HepG2 (cell line): ENCODE measurements around the gene RMI2. TPM values are rescaled to one million over a fixed set of nuclear protein-coding genes. Genes with fewer than 3 reads are reported as not detected.

Source experiments
- CCDC6 ChIP-seq: sonication (generic); formaldehyde crosslinking; IDR thresholded peaks from 2 replicates; pipeline ENCODE4 v1.8.1; 2022; ENCODE audit warnings: mild to moderate bottlenecking, missing genetic modification reagents, moderate library complexity
- GATA4 ChIP-seq: sonication (generic); IDR thresholded peaks from 2 replicates; pipeline ENCODE4 v1.6.1; 2016; ENCODE audit warnings: antibody characterized with exemption, low read depth, borderline replicate concordance
- HMG20A ChIP-seq: IDR thresholded peaks from 2 replicates; pipeline ENCODE4 v1.6.1; 2016; ENCODE audit warnings: borderline replicate concordance
- HNF1B ChIP-seq: sonication (generic); formaldehyde crosslinking; IDR thresholded peaks from 2 replicates; pipeline ENCODE4 v1.5.1; 2020; ENCODE audit warnings: mild to moderate bottlenecking, moderate library complexity, missing genetic modification reagents
- KAT2B ChIP-seq: fragments of 150-350 bp; IDR thresholded peaks from 2 replicates; pipeline ENCODE4 v1.6.1; 2014; ENCODE audit warnings: low read depth, low read length, borderline replicate concordance
- MBD4 ChIP-seq: IDR thresholded peaks from 2 replicates; pipeline ENCODE4 v1.6.1; 2012; ENCODE audit warnings: low read length, inconsistent platforms, borderline replicate concordance
- MED8 ChIP-seq: sonication (generic); formaldehyde crosslinking; IDR thresholded peaks from 2 replicates; pipeline ENCODE4 v1.8.1; 2023; ENCODE audit warnings: mild to moderate bottlenecking, missing genetic modification reagents; ENCODE audit not compliant: insufficient replicate concordance
- PITX1 ChIP-seq: sonication (generic); formaldehyde crosslinking; IDR thresholded peaks from 2 replicates; pipeline ENCODE4 v1.5.1; 2020; ENCODE audit warnings: mild to moderate bottlenecking, missing genetic modification reagents
- POLR2A ChIP-seq, 2 experiments: IDR thresholded peaks; 2 replicates each; pipeline ENCODE4 v1.6.1; 2011; ENCODE audit warnings: low read depth in 2 of 2, low read length in 2 of 2, mild to moderate bottlenecking in 1 of 2, moderate library complexity in 1 of 2; ENCODE audit not compliant: insufficient read depth in 1 of 2
- RCOR2 ChIP-seq: IDR thresholded peaks from 2 replicates; pipeline ENCODE4 v1.6.1; 2016; ENCODE audit warnings: missing biosample characterization, missing genetic modification reagents
- RELA ChIP-seq: sonication (generic); formaldehyde crosslinking; IDR thresholded peaks from 2 replicates; pipeline ENCODE4 v1.4.0; 2020; ENCODE audit warnings: missing genetic modification reagents
- SETDB1 ChIP-seq: sonication (generic); formaldehyde crosslinking; IDR thresholded peaks from 2 replicates; pipeline ENCODE4 v1.5.1; 2020; ENCODE audit warnings: missing genetic modification reagents, mild to moderate bottlenecking, borderline replicate concordance
- SNAI1 ChIP-seq: sonication (generic); formaldehyde crosslinking; IDR thresholded peaks from 2 replicates; pipeline ENCODE4 v1.5.0; 2020; ENCODE audit warnings: mild to moderate bottlenecking, missing genetic modification reagents, borderline replicate concordance
- XBP1 ChIP-seq: sonication (generic); formaldehyde crosslinking; IDR thresholded peaks from 2 replicates; pipeline ENCODE4 v1.5.0; 2020; ENCODE audit warnings: missing genetic modification reagents
- ZMYM2 ChIP-seq: sonication (generic); formaldehyde crosslinking; IDR thresholded peaks from 2 replicates; pipeline ENCODE4 v1.8.0; 2022; ENCODE audit warnings: mild to moderate bottlenecking, missing genetic modification reagents
- ZNF10 ChIP-seq: sonication (generic); formaldehyde crosslinking; IDR thresholded peaks from 2 replicates; pipeline ENCODE4 v1.4.0; 2020; ENCODE audit warnings: mild to moderate bottlenecking, low read depth, missing genetic modification reagents, borderline replicate concordance
- ZNF274 ChIP-seq: sonication (generic); formaldehyde crosslinking; IDR thresholded peaks from 2 replicates; pipeline ENCODE4 v1.5.1; 2020; ENCODE audit warnings: mild to moderate bottlenecking, missing genetic modification reagents
- ZNF883 ChIP-seq: sonication (generic); formaldehyde crosslinking; IDR thresholded peaks from 2 replicates; pipeline ENCODE4 v1.5.1; 2020; ENCODE audit warnings: mild to moderate bottlenecking, missing genetic modification reagents; ENCODE audit errors: not compliant biosample characterization
- ZSCAN29 ChIP-seq: sonication (generic); formaldehyde crosslinking; conservative IDR thresholded peaks from 2 replicates; pipeline ENCODE4 v1.4.0; 2020; ENCODE audit warnings: mild to moderate bottlenecking, missing genetic modification reagents
- ZSCAN9 ChIP-seq: IDR thresholded peaks from 2 replicates; pipeline ENCODE4 v1.6.1; 2016; ENCODE audit warnings: borderline replicate concordance
- polyA plus RNA-seq, 8 experiments: library from polyadenylated mRNA; depleted of rRNA in 3 of 8; stranded (reverse) in 7 of 8; unstranded in 1 of 8; fragments of >200 nt; fragmentation: Illumina TruSeq in 4 of 8; extraction: Trizol in 4 of 8; gene quantifications; 2 replicates each; pipeline versions ENCODE4 v1.2.1 to v1.2.3, GENCODE V29; 2011 to 2016; ENCODE audit warnings: low read depth in 4 of 8, missing spikeins in 1 of 8, mixed read lengths in 1 of 8; ENCODE audit not compliant: insufficient read depth in 1 of 8
- total RNA-seq, 5 experiments: library from RNA; depleted of rRNA; stranded (reverse); fragments of >200 nt; fragmentation: Illumina TruSeq; extraction: Trizol; gene quantifications; 2 replicates each; pipeline ENCODE4 v1.2.3, GENCODE V29; 2016; ENCODE audit warnings: low read depth in 1 of 5
- TF ChIP-seq, protein P1 (sequence below): sonication (generic); formaldehyde crosslinking; conservative IDR thresholded peaks from 2 replicates; pipeline ENCODE4 v1.8.0; 2022; ENCODE audit warnings: missing genetic modification reagents
- TF ChIP-seq, protein P2 (sequence below): sonication (generic); formaldehyde crosslinking; IDR thresholded peaks from 2 replicates; pipeline ENCODE4 v1.4.0; 2020; ENCODE audit warnings: low read depth, mild to moderate bottlenecking, missing genetic modification reagents
- TF ChIP-seq, protein P3 (sequence below): sonication (generic); formaldehyde crosslinking; IDR thresholded peaks from 2 replicates; pipeline ENCODE4 v1.5.1; 2020; ENCODE audit warnings: mild to moderate bottlenecking, missing genetic modification reagents, borderline replicate concordance
- TF ChIP-seq, protein P4 (sequence below): sonication (generic); formaldehyde crosslinking; IDR thresholded peaks from 2 replicates; pipeline ENCODE4 v1.8.0; 2022; ENCODE audit warnings: missing genetic modification reagents, mild to moderate bottlenecking, borderline replicate concordance

RMI2 gene
- total and polyA plus RNA-seq, 2 of the 13 experiments (the other 11 are each of a cell fraction or from before 2014, with no cell fraction given): 24.5 to 55.7 TPM

DNA sequence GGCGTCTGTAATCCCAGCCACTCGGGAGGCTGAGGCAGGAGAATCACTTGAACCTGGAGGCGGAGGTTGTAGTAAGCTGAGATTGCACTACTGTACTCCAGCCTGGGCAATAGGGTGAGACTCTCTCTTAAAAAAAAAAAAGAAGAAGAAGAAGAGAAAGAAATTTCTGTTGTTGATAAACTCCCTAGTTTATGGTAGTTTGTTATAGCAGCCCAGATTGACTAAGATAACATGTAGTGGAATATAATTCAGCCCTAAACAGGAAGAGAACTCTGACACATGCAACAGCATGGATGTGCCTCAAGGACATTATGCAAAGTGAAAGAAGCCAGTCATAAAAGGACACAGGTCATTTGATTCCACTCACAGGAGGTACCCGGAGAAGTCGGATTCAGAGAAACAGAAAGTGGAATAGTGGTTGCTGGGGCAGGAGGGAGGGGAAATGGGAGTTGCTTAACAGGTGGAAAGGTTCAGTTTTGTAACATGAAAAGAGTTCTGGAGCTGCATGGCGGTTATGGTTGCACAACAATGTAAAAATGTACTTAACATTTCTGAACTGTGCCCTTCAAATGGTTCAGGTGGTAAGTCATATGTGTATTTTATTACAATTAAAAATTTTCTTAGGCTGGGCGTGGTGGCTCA is 38.1 kb upstream of the RMI2 start (continued):
- no peak for TF ChIP-seq POLR2A (IDR thresholded peaks at IDR 0.05; ENCODE audit: insufficient read depth in 1 of 2, low read depth in 2 of 2, low read length in 2 of 2)
- TF ChIP-seq, protein P1, sequence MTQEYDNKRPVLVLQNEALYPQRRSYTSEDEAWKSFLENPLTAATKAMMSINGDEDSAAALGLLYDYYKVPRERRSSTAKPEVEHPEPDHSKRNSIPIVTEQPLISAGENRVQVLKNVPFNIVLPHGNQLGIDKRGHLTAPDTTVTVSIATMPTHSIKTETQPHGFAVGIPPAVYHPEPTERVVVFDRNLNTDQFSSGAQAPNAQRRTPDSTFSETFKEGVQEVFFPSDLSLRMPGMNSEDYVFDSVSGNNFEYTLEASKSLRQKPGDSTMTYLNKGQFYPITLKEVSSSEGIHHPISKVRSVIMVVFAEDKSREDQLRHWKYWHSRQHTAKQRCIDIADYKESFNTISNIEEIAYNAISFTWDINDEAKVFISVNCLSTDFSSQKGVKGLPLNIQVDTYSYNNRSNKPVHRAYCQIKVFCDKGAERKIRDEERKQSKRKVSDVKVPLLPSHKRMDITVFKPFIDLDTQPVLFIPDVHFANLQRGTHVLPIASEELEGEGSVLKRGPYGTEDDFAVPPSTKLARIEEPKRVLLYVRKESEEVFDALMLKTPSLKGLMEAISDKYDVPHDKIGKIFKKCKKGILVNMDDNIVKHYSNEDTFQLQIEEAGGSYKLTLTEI (CRISPR knock-in tag): no peak
- no peak for TF ChIP-seq ZNF274 (CRISPR knock-in tag)
- TF ChIP-seq MED8 (CRISPR knock-in tag): peak; percentile 34
- no peak for TF ChIP-seq ZNF883
- TF ChIP-seq ZNF10 (CRISPR knock-in tag): no peak
- TF ChIP-seq, protein P2, sequence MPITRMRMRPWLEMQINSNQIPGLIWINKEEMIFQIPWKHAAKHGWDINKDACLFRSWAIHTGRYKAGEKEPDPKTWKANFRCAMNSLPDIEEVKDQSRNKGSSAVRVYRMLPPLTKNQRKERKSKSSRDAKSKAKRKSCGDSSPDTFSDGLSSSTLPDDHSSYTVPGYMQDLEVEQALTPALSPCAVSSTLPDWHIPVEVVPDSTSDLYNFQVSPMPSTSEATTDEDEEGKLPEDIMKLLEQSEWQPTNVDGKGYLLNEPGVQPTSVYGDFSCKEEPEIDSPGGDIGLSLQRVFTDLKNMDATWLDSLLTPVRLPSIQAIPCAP (CRISPR knock-in tag): 0 out of 2 replicates have a peak, but pooled peaks have one; percentile 78
- peak; percentile 57; the same call in 1 of the 2 replicates for TF ChIP-seq GATA4
- peak; percentile 79 for TF ChIP-seq HMG20A (CRISPR knock-in tag)
- TF ChIP-seq MBD4: no peak
- TF ChIP-seq, protein P3, sequence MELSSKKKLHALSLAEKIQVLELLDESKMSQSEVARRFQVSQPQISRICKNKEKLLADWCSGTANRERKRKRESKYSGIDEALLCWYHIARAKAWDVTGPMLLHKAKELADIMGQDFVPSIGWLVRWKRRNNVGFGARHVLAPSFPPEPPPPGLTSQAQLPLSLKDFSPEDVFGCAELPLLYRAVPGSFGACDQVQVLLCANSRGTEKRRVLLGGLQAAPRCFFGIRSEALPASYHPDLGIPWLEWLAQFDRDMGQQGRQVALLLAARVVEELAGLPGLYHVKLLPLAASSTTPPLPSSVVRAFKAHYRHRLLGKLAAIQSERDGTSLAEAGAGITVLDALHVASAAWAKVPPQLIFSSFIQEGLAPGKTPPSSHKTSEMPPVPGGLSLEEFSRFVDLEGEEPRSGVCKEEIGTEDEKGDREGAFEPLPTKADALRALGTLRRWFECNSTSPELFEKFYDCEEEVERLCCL (CRISPR knock-in tag): peak; percentile 11; the same call in 1 of the 2 replicates
- peak; percentile 67; the same call in 1 of the 2 replicates for TF ChIP-seq RELA
- peak; percentile 83 for TF ChIP-seq HNF1B
- TF ChIP-seq, protein P4, sequence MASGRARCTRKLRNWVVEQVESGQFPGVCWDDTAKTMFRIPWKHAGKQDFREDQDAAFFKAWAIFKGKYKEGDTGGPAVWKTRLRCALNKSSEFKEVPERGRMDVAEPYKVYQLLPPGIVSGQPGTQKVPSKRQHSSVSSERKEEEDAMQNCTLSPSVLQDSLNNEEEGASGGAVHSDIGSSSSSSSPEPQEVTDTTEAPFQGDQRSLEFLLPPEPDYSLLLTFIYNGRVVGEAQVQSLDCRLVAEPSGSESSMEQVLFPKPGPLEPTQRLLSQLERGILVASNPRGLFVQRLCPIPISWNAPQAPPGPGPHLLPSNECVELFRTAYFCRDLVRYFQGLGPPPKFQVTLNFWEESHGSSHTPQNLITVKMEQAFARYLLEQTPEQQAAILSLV (CRISPR knock-in tag): no peak
- TF ChIP-seq CCDC6: no peak
- peak; percentile 99 for TF ChIP-seq RCOR2
- TF ChIP-seq SNAI1 (CRISPR knock-in tag): no peak
- TF ChIP-seq SETDB1 (CRISPR knock-in tag): no peak
- peak; percentile 35; the same call in 1 of the 2 replicates for TF ChIP-seq XBP1
- peak; percentile 78; the same call in 1 of the 2 replicates for TF ChIP-seq ZSCAN9 (CRISPR knock-in tag)
- peak; percentile 91 for TF ChIP-seq ZSCAN29
- peak; percentile 7; the same call in 1 of the 2 replicates for TF ChIP-seq PITX1 (CRISPR knock-in tag)
- peak; percentile 93 for TF ChIP-seq ZMYM2
- TF ChIP-seq KAT2B: no peak
